ENCODE results near the gene KRTAP10-5. TPM values are rescaled to one million over a fixed set of nuclear protein-coding genes. Genes with fewer than 3 reads are reported as not detected.
"Not testable (repeated sequence)": the region's sequence is repeated elsewhere in the genome, so short reads cannot be mapped to it uniquely, and the experiment has no call there.

KRTAP10-5 gene
- polyA plus RNA-seq, 3 donors: not detected

DNA sequence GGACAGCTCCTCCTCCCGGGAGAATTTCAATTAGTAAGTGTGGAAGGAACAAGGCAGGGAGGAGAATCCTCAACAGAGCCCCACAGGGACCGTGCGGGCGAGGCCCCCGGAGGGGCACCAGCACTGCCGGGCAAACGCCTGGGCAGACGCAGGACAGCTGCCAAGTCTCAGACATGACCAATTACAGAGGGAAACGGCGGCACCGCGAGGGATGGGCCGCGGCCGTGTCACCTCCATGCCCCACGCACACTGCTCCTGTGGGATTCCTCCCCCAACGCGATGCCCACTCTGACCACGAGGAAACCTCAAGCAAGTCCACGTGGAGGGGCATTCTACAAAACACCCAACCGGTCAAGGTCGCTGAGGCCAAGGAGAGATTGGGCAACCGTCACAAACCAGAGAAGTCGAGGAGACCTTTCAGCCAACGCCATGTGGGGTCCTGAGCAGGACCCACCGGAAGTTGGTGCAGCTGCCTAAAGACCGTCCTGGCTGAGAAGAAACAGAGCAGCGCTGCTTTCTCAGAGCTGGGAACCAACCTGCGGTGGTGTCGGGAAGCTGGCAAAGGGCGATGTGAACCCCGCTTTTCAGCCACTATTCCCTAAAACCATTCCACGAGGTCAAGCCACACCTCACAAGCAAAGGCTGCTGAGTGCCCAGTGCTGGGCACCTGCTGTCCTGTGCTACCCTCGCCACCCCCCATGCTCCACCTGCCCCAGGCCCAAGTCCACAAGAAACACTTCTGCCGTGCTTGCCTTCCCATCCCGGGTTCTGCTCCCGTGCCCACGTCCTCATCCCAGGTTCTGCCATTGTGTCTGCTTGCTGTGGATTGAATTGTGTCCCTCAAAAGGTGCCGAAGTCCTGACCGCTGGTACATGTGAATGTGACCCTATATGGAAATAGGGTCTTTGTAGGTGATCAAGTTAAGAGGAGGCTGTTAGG, 8.3 kb downstream of the KRTAP10-5 start:
- DNase-seq: no peak

DNA sequence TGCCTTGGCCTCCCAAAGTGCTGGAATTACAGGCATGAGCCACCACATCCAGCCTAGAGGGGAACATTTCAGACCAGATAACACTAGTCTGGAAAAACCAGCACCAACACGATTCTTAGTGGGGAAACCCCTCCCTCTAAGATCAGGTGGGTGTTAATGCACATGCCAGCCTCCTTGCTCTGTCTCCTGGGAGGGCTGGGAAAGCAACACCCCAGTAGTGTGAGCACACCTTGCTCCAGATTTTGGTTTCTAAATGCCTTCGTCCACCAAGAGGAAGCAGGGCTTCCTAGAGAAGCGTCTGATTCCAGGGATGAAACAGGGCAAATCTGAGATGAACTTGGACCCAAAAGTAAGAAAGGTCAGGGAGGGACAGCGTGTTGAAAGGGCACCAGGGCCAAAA, 9.1 kb downstream of the KRTAP10-5 start:
- DNase-seq: no peak

DNA sequence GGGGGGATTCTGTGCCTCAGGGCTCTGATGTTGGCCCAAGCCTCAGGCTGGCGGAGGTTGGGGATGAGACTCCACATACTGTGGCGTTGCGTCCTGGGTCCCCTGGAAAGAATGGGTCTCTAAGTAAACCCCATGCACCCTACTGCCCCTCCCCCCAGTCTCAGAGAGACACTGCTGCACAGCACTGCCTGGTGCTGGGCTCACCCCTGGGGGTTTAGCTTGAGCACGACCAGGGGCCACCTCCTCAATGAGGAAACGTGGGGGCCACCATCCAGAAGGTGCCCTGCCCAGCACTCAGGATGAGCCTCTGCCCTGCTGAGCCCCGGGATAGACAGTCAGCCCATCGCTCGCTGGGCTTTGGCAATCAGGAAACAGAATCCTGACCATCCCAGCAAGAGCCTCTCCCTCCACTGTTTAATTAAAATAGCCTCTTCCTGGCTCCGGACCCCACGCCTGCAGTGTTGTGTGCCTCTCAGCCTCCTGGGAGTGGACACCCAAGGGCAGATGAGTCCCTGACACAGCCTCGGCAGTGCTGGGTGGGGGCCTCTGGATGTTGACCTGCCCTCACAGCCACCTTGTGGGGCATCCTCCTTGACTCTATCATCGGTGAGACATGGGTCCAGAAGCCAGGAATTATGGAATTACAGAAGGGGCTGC, 10.4 kb downstream of the KRTAP10-5 start:
- no peak for DNase-seq

DNA sequence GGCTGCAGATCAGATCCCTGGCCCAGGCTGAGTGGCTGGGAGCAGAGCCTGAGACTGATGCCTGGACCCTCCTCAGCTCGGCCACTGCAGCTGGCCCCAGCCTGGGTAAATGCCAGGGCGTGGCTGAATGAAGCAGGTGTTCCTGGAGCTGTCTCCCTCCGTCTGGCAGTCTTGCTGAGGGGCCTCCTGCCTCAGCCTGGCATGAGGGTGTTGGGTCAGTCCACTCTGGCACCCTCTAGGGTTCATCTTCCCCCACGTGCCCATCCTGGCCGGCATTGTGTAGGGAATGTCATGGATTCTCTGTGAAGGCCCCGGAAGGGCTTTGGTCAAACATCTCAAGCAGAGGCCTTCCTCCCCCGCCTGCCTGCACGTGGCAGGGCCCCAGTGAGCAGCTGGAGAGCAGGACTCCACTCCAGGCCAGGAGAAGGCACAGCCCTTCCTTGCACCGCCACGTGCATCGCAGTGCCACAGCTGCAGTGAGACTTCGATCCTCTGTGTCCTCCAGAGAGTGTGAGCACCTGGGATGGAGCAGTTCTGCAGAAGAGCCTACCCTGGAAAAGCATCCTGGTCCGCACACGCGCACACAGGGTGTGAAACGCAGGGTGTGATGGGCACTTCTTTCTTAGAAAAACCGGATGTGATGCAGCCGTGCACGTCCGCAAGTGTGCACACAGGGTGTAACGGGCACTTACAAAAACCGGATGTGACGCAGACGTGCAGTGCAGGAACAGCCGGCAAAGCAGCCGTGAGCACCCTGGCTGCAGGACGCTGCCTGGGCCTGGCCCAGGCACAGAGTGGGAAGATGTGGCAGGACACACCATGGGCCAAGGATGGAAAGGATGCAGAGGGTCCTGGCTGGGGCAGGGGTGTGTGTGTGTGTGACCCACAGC, 11.5 kb downstream of the KRTAP10-5 start:
- no peak for DNase-seq

DNA sequence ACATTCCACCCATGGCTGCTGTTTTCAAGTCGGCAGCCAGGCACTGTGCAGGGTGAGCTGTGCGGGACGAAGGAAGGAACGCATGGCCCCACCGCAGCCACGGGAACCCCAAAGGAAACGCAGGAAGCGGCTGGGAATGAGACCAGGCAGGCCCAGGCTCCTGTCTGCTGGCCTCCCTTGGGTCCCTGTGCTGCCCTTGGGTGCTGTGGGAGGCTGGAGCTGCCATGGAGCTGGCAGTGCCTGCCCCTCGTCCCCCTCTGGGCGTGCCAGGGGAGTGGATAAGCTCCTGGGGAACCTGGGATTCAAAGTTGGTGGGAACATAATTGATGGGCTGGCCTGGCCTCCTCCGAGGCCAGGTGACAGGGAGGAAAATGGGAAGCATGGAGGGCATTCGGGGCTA, 12.1 kb downstream of the KRTAP10-5 start:
- DNase-seq: no peak

DNA sequence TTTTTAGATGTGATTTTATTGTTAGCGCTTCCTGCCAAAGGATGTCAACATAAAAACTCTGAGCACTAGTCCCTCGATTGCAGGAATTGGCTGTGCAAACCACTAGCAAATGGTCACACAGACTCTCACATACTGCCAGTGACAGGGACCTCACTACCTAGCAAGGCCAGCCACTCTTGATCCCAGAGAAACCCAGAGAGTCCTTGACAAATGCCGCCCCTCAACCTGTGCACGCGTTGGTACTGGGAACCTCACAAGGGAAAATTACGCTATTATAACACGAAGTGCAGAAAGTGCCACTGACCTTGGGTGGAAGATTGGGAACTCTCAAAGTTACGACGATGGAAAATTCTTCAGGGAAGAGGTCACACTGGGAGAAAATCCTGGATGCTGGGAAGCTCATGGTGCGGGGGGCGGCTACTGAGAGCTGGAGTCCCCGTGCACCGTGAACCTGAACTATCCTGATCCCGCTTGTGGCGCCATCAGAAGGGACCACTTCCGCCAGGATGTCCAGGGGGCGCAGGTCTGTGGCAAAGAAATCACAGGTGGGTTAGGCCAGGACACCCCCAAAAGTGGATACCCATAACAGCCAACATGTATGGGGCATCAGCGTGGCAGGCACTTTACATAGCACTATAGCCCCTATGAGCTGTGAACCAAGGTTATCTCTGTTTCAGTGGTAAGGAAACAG, 12.8 kb downstream of the KRTAP10-5 start:
- DNase-seq: no peak

DNA sequence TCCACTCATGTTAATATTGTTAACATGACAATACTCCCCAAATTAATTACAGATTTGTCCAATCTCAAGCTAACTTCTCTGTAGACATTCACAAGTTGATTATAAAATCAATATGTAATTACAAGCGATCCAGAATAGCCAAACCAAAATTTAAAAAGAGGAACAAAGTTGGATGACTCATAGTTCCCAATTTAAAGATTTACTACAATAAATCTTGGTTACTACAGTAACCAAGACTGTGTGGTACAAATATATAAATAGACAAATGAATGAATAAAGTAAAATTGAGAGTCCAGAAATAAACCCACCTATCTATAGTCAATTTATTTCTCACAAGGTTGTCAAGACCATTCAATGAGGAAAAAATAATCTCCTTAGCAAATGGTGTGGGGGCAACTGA, 14.0 kb downstream of the KRTAP10-5 start:
- DNase-seq: no peak

DNA sequence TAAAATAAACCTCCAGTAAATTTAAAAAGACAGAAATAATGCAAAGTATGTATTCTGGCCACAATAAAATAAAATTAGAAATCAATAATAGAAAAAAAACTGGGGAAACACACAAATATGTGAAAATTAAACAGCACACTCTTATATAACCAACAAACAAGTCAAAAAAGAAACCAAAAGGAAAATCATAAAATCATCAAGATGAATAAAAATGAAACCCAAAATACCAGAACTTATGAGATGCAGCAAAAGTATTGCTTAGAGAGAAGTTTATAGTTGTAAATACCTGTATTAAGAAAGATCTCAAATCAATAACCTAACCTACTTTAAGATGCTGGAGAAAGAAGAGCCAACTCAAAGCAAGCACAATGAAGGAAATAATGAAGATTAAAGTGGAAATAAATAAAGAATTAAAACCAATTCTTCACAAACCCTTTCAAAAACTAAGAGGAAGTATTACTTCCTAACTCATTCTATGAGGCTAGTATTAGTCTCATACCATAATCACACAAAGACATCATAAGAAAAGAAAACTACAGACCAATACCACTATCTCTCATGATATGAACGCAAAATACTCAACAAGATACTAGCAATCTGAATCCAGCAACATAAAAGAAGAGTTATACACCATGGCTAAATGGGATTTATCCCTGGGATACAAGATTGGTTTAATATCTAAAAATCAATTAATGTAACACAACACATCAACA, 15.4 kb downstream of the KRTAP10-5 start:
- DNase-seq: no peak

DNA sequence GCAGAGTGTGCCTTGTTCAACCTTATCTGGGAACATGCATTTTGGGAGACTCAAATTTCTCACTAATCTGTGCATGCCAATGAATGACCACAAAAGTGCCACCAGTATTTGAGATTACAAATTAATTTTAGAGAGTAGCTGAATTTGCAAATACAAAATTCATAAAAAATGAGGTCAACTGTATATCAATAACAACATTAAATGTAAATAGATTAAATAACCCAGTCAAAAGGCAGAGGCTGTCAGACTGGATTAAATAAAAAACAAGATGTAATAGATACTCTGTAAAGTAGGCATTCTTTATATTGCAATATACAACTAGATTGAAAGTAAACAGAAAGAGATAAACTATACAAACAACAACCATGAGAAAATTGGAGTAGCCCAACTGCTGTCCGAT, 16.3 kb downstream of the KRTAP10-5 start:
- no peak for DNase-seq

DNA sequence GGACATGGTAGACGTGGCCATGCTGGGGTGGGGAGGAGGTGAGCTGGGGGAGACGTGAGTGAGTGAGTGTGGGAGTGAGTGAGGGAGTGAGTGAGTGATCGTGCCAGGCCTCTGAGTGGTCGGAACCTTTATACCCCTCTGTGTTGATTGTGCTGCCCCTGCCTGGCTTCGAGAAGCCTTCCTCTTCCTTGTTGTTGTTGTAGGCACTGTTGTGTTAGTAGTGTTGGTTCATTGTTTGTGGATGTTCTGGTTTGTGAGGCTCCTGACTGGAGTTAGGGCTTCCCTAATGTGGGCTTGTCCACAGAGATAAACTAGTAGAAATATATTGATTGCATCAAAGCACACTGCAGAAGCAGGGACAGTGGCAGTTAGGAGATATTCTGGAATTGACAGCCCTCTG, 21.7 kb downstream of the KRTAP10-5 start, which contains the start of gene KRTAP10-3:
KRTAP10-3 (minus strand) TSS at position 101 of the 400 bp plus-strand sequence; CDS start at position 21, 80 bp downstream.
- no peak for DNase-seq

DNA sequence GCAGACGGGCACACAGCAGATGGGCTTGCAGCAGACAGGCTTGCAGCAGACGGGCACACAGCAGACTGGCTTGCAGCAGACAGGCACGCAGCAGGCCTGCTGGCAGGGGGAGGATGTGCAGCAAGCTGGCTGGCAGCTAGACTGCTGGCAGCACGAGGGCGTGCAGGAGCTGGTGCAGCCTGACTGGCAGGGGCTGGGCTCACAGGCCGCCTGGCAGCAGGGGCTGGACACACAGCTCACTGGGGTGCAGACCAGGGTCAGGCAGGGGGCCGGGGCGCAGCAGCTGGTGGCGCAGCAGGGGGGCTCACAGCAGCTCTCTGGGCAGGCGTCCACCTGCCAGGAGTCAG, 22.1 kb downstream of the KRTAP10-5 start:
- not testable (repeated sequence) for DNase-seq

DNA sequence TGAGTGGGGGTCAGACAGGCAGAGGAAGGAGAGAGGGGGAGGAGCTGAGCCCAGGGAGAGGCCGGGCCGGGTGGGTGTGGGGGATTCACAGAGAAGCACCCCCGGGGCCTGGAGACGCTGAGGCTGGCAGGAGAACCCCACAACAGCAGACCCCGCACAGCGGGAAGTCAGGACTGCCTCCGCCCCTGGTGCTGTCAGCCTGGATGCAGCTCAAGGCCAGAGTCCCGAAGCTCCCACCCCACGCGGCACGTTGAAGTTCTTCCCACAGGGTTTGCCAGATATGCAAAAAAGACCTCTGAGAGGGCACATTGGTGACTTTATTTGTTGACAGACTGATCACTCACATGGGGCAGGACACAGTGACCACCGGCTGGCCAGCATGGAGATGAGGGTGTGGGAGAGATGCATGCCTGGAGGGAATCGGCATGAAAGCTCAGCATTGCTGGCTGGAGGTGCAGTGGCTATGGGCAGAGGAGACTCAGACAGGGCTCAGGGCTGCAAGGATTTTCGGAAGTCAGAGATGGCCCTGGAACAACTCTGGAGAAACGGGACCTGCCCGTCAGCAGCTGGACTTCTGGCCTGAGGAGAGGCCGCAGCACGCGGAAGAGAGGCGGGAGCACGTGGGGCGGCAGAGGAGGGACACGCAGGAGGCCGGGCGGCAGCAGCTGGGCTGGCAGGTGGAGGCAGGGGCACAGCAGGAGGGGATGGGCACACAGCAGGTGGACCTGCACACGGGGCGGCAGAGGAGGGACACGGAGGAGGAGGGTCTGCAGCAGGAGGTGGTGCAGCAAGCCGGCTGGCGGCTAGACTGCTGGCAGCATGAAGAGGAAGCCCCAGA, 22.7 kb downstream of the KRTAP10-5 start:
- no peak for DNase-seq

DNA sequence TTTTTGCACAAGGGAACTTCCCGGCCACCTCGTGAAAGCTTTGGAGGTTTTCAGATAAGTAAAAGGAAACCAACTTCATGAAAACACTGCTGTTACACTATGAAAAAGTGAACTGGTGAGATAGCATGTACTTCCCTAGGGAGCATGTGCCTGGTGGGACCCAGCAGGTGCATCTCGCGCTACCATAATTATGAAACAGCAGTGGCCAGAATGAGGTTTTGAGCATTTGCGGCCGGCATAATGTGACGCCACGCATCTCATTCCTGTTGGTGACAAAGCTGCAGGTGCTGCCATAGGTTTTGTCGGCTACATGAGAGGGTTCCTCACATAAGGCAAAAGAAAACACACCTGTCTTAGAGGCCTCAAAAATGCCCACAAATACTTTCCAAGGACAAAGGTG, 23.5 kb downstream of the KRTAP10-5 start:
- no peak for DNase-seq

DNA sequence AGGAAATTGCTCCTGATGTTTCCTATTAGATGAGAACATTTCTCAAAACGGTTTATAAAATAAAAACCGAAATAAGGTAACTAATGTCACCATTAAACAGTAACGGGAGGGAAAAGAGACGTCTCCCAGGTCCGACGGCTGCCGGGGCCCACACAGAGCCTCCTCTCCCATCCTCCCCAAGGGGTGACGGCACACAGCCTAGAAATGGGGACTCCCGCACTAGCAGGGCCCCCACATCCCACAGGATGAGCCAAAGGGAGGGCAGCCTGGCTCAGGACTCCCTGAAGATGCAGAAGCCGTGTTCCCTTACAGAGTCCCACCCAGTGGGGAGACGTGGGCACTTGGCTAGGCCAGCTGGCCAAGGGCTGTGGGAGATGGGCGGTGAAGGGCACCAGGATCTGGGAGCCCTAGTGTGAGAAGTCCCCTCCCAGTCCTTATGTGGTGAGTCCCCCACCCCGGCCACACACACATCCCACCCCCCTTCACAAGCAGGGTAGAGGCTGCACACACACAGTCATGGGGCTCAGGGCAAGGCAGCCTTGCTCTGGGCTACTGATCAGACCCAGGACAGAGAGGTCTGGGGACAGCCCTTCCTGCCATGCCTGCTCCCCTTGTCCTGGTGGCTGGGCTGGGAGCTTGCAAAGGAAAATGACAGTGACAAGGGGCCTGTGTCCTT, 25.1 kb downstream of the KRTAP10-5 start:
- no peak for DNase-seq

DNA sequence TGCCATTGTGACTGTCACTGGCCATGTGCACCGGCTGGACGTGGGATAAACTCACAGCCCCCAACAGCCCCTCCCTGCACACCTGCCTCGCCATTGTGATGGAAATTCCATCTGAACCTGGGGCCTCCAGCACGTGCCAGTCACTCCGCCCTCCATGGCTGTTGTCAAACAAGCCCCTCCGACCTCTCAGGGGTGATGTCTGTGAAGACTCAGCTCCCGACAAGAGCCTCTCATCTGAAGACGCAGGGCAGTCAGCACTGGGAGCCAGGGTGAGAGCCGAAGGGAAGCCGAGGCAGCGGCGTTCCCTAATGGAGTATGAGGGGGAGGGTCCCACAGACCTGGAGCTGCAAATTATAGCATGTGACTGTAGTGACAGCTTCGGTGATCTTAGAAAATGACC, 27.7 kb downstream of the KRTAP10-5 start:
- DNase-seq: no peak

DNA sequence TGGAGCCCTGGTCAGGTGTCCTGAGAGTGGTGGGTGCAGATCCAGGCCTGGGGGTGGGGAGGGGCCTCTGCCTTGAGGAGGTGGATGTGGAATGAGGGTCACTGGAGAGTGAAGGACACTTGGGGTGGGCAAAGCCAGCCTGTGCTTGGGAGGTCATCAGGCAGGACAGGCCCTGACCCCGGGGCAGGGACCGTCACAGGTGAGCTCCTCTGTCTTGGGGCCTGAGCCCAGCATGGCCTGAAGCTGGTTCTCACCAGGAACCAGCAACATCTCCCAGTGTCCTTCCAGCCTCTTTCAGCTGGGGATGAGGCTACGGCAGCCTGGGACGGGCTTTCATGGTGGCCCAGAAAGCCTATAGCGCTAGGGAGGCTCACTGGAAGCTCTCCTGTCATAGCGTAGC, 28.3 kb downstream of the KRTAP10-5 start:
- no peak for DNase-seq

DNA sequence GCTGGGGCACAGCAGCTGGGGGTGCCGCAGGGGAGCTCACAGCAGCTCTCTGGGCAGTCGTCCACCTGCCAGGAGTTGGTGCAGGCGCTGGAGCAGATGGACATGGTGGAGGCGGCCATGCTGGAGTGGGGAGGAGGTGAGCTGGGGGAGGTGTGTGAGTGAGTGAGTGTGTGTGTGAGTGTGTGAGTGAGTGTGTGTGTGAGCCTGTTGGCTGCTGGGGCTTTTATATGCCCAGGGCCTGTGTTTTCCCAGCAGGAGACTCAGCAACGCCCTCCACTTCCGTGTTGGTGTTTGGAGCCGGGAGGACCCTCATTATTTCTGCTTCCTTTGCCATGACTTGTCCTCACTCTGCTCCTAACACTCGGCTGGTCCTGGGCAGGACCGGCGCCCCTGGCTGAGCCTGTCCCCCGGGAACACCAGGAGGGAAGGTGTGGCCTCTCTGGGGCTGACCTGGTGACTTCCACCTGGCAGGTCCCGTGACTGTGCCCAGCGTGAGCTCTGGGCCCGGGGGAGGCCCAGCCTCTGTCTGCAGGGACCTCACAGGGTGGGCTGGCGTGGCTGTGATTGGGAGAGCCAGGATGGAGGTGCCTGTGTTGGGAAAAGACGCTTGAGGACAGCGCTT, 29.0 kb downstream of the KRTAP10-5 start, which contains the start of gene KRTAP10-2:
KRTAP10-2 (minus strand) TSS at position 166 of the 622 bp plus-strand sequence; CDS start at position 119, 47 bp downstream.
- DNase-seq: no peak

DNA sequence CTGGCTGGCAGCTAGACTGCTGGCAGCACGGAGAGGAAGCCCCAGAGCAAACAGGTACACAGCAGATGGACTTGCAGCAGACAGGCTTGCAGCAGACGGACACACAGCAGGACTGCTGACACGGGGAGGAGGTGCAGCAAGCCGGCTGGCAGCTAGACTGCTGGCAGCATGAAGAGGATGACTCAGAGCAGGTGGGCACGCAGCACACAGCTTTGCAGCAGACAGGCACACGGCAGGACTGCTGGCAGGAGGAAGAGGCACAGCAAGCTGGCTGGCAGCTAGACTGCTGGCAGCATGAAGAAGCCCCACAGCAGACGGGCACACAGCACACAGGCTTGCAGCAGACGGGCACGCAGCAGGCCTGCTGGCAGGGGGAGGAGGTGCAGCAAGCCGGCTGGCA, 29.6 kb downstream of the KRTAP10-5 start:
- no peak for DNase-seq

DNA sequence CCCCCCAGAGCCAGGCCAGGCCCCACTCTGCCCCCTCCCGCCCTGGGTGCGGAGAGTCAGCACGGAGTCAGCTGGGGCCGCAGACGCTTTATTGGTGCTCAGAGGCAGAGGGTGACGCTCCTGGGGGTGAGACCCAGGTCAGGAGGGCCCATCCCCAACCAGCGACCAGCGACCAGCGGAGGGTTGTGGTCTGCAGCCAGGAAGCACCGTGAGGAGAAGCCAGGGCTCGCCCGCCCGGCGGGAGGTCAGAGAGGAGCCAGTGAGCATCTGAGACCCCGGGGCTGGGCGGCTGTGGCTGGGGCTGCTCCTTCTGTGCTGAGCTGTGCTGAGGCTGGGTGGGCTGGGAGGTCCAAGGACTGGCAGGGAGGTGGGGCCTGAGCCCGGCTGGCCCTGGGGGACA, 30.1 kb downstream of the KRTAP10-5 start:
- not testable (repeated sequence) for DNase-seq
